Urothelium cell line (cell line): ENCODE measurements around the gene PQBP1.

Experiments used
- DNase-seq: peaks from one replicate; pipeline ENCODE4 v3.0.0; 2011; ENCODE audit warnings: low spot score, mixed read lengths
- FAIRE-seq: peaks from 2 replicates; lab custom pipeline; 2011; peaks lifted over from hg19 to GRCh38; lab: Jason Lieb, UNC

The PQBP1 gene

GRCh38 chrX:48919947-48920717 is 22.4 kb downstream of the PQBP1 start:
- DNase-seq (no peak), FAIRE-seq (no peak)

- FAIRE-seq, result no peak
- DNase-seq, result no peak
Observed at GRCh38 chrX:48920718-48921104, 23.0 kb downstream of the PQBP1 start.

GRCh38 chrX:48923771-48924170 is 26.0 kb downstream of the PQBP1 start:
- DNase-seq (no peak), FAIRE-seq (no peak)

- no peak for FAIRE-seq
- DNase-seq, result no peak
Observed at GRCh38 chrX:48924270-48924669, 26.5 kb downstream of the PQBP1 start.

- FAIRE-seq, result no peak
Observed at GRCh38 chrX:48927123-48927522, 29.4 kb downstream of the PQBP1 start.

GRCh38 chrX:48927736-48928382 is 30.1 kb downstream of the PQBP1 start:
- DNase-seq (no peak), FAIRE-seq (no peak)

More at GRCh38 chrX:48927123-48927522, 29.4 kb downstream of the PQBP1 start:
- DNase-seq, result no peak

- DNase-seq, result no peak
- FAIRE-seq, result no peak
Observed at GRCh38 chrX:48933757-48934156, 36.0 kb downstream of the PQBP1 start.

GRCh38 chrX:48934581-48935300 is 37.0 kb downstream of the PQBP1 start:
- FAIRE-seq, result no peak
- no peak for DNase-seq

GRCh38 chrX:48935301-48935670 is 37.6 kb downstream of the PQBP1 start:
- FAIRE-seq (no peak), DNase-seq (no peak)

GRCh38 chrX:48936429-48937053 is 38.8 kb downstream of the PQBP1 start:
- DNase-seq (no peak), FAIRE-seq (no peak)

- DNase-seq, result peak; percentile 15
- no peak for FAIRE-seq
Observed at GRCh38 chrX:48937054-48937907, 39.6 kb downstream of the PQBP1 start.

GRCh38 chrX:48938721-48939425 is 41.1 kb downstream of the PQBP1 start:
- no peak for DNase-seq
- FAIRE-seq, result no peak

- FAIRE-seq, result no peak
- DNase-seq, result no peak
Observed at GRCh38 chrX:48939524-48940228, 41.9 kb downstream of the PQBP1 start.

GRCh38 chrX:48940404-48940955 is 42.8 kb downstream of the PQBP1 start:
- DNase-seq, result no peak
- no peak for FAIRE-seq

- FAIRE-seq, result no peak
- no peak for DNase-seq
Observed at GRCh38 chrX:48942895-48943294, 45.2 kb downstream of the PQBP1 start.

- peak; percentile 62 for DNase-seq
Observed at GRCh38 chrX:48945517-48946348, 48.0 kb downstream of the PQBP1 start.

GRCh38 chrX:48948589-48948988 is 50.9 kb downstream of the PQBP1 start:
- no peak for DNase-seq
- no peak for FAIRE-seq

More at GRCh38 chrX:48945517-48946348, 48.0 kb downstream of the PQBP1 start:
- no peak for FAIRE-seq
